NCI-H187 treated with DMSO at 0.1 percent for 48 hours (cell line): ENCODE measurements around the gene ANKMY1.

Experiments
- DNase-seq: peaks from one replicate; lab custom pipeline; 2025; lab: John Stamatoyannopoulos, UW

ANKMY1 gene

GRCh38 chr2:240458900-240459391 is 98.8 kb downstream of the ANKMY1 start:
- no peak for DNase-seq

- DNase-seq = no peak
Observed at GRCh38 chr2:240458044-240458899, 99.5 kb downstream of the ANKMY1 start.

GRCh38 chr2:240457223-240458043 is 100.4 kb downstream of the ANKMY1 start:
- no peak for DNase-seq

DNA sequence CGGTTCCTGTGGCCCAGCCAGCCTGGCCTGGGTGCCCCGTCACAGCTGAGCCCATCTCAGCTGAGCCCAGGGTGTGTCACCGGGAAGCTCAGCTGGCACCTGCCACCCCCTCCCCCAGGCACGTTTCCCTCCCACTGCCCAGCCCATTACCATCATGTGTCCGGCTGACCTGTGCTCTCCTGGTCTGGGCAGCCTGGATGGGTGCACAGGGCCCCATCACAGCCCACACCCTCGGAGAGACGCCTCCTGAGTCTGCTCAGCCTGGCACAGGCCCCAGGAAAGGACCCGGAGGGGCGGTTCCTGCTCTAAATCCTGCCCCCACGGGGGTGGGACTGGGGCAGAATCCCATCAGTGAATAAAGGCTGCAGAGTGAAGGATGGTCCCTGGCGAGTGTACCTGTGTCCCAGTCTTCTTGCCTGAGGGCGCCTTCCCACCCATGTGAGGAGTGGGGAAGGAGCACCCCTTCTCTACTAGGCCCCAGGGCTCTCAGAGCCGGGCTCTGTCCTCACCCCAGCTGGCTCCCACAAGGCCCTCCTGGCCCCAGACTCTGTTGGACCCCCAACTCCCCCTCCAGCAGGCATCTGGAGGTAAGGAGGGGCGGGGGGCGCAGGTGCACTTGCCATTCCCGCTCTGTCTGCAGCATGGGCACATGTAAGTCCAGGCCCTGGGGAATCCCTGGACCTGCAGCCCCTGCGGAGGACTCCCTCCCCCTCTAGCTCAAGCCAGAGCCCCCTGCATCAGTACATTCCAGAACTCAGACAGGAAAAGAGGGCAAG is 101.2 kb downstream of the ANKMY1 start:
- DNase-seq = no peak

DNA sequence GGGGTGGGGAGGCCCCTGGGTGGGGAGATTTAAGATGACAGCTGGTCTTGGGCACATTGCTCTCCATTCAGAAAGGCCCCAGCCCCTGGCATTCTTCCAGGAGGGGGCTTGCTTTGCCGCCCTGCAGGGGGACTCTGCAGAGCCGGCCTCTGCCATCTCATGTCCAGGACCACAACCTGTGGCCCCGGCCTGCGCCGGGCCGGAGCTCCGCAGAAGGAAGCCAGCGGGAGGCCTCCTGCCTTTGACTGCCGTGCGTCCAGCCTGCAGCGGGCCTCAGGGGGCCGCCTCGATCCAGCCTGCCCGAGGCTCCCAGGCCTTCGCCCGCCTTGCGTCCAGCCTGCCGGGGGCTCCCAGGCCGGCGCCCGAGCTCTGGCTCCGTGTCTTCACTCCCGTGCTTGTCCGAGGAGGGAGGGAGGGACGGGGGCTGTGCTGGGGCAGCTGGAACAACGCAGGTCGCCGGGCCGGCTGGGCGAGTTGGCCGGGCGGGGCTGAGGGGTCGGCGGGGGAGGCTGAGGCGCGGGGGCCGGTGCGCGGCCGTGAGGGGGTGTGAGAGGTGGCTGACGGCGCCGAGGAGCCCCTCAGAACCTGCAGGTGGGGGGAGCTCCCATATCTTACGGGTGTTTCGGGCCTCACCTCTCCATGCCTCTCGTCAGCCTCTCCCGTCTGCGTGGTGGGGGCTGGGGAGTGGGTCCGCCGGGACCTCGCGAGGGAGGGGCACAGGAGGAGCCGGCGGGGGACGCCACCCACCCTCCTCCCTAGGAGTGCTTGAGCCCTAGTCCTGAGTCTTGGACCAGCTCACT is 101.9 kb downstream of the ANKMY1 start:
- DNase-seq = no peak

- no peak for DNase-seq
Observed at GRCh38 chr2:240455272-240455646, 102.5 kb downstream of the ANKMY1 start.

DNA sequence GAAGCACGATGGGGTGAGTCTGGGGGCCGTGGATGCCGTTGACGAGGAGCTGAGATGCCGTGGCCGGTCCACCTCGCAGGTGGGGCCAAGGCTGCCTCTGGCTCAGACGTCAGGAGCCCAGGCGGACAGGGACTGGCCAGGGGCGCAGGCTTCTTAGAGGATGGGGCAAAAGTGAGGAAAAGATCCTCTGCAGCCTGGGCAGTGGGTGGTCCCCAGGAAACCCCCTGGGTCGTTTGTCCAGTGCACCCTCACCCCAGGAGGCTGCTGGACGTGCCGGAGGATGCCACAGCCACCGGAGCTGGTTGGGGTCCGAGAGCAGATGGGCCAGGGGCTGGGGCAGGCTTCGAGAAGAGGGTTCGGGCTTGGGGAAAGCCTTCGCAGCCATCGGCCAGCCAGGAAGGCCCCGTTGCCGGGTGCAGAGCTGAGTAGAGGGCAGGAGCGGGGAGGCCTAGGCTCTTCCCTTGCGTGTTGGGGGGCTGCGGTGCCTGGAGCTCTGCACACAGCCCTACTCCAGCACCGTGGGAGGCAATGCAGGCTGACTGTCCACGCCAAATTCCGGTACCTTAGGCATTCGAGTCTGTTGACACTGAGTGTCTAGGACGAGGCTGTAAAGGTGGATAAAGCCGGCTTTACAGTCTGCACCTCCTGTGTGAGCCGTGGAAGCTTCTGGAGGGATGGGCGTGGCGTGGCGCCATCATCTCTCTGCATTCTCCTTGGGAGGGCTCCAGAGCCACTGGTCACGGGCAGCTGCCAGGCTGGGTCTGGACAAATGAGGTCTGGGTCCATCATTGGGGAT is 103.5 kb downstream of the ANKMY1 start:
- DNase-seq = no peak

GRCh38 chr2:240453461-240454105 is 104.2 kb downstream of the ANKMY1 start:
- DNase-seq = no peak

GRCh38 chr2:240452462-240453256 is 105.1 kb downstream of the ANKMY1 start:
- no peak for DNase-seq

- DNase-seq = no peak
Observed at GRCh38 chr2:240451791-240452461, 105.9 kb downstream of the ANKMY1 start.

DNA sequence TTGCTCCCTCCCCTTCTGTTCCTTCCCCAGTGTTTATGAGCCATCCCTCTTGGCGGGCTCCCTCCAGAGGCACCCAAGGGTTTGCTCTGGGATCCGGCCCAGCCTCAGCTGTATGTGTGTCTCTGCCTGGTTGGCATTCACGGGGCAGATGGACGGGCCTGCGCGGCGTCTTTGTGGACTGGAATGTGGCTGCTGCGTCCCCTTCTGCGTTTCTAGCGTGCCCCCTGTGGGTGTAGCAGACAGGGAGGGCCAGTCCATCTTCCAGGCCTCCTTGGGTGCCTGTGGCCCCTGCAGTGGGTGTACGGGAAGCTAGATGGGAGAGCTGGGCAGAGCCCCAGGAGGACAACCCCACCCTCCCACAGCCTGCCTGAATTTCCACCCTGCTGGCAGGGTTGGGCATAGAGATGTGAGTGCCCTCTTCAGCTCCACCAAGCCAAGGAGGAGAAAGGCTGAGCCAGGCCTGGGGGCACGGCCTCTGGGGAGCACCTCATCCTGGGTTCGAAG is 106.6 kb downstream of the ANKMY1 start:
- DNase-seq = no peak

GRCh38 chr2:240450532-240451107 is 107.2 kb downstream of the ANKMY1 start:
- no peak for DNase-seq

GRCh38 chr2:240449764-240450531 is 107.8 kb downstream of the ANKMY1 start:
- DNase-seq = no peak

GRCh38 chr2:240448387-240449274 is 109.2 kb downstream of the ANKMY1 start:
- no peak for DNase-seq

DNA sequence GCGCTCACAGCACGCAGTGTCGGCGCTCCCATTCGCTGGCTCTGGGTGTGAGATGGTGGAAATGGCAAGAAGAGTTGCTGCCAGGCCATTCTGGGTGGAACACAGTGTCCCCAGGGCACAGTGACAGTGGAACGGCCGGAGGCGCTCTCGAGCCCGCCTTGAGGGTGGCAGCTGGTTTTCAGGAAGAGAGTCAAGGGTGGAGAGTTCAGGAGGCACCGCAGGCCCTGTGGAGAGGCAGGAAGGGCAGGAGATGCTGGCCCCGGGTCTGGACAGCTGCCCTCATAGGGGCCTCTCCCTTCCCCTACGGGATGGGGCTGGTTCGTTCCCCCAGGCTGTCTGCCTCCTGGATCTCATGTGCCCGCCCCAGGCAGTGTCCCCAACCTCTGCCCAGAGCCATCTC is 109.9 kb downstream of the ANKMY1 start:
- DNase-seq = no peak

- DNase-seq = no peak
Observed at GRCh38 chr2:240447331-240447730, 110.5 kb downstream of the ANKMY1 start.
